HG03045 (cell line): ENCODE results near the gene CHRNA4.
"Not testable (repeated sequence)": the region's sequence is repeated elsewhere in the genome, so short reads cannot be mapped to it uniquely, and the experiment has no call there.

Source experiments
- ATAC-seq: cut with Tn5 transposase; IDR thresholded peaks from one replicate; pipeline ENCODE4 v1.9.1; 2021; ENCODE audit warnings: mild to moderate bottlenecking, moderate library complexity; ENCODE audit not compliant: unreplicated experiment

CHRNA4 gene

GRCh38 chr20:63311833-63312243, 49.3 kb downstream of the CHRNA4 start:
- ATAC-seq: no peak

GRCh38 chr20:63311186-63311832, 49.8 kb downstream of the CHRNA4 start:
- ATAC-seq: no peak

GRCh38 chr20:63310265-63310991, 50.7 kb downstream of the CHRNA4 start:
- no peak for ATAC-seq

GRCh38 chr20:63309261-63310071, 51.7 kb downstream of the CHRNA4 start:
- ATAC-seq: no peak

- no peak for ATAC-seq
Measured at GRCh38 chr20:63308218-63308911, 52.8 kb downstream of the CHRNA4 start.

GRCh38 chr20:63307538-63308217, 53.5 kb downstream of the CHRNA4 start:
- no peak for ATAC-seq

- ATAC-seq: no peak
Measured at GRCh38 chr20:63306673-63307537, 54.2 kb downstream of the CHRNA4 start.

- ATAC-seq: not testable (repeated sequence)
Measured at GRCh38 chr20:63305933-63306672, 55.0 kb downstream of the CHRNA4 start.

- ATAC-seq: no peak
Measured at GRCh38 chr20:63305393-63305792, 55.8 kb downstream of the CHRNA4 start.

- ATAC-seq: no peak
Measured at GRCh38 chr20:63303095-63303666, 58.0 kb downstream of the CHRNA4 start.

- no peak for ATAC-seq
Measured at GRCh38 chr20:63301671-63302070, 59.5 kb downstream of the CHRNA4 start.

GRCh38 chr20:63298731-63299312, 62.3 kb downstream of the CHRNA4 start:
- ATAC-seq: no peak

- no peak for ATAC-seq
Measured at GRCh38 chr20:63297796-63298572, 63.2 kb downstream of the CHRNA4 start.

- no peak for ATAC-seq
Measured at GRCh38 chr20:63297371-63297781, 63.8 kb downstream of the CHRNA4 start.

- no peak for ATAC-seq
Measured at GRCh38 chr20:63296531-63297299, 64.4 kb downstream of the CHRNA4 start.

- ATAC-seq: no peak
Measured at GRCh38 chr20:63295846-63296245, 65.3 kb downstream of the CHRNA4 start.

GRCh38 chr20:63295422-63295821, 65.7 kb downstream of the CHRNA4 start:
- ATAC-seq: no peak
